Endothelial cell (in vitro differentiated cells): ENCODE data around the gene PRKCA. TPM values are rescaled to one million over a fixed set of nuclear protein-coding genes. Genes with fewer than 3 reads are reported as not detected.

Experiments used
- DNase-seq: peaks from one replicate; pipeline ENCODE4 v3.0.0; 2021; ENCODE audit warnings: low spot score
- H3K27ac Mint-ChIP-seq: one replicate; pipeline ENCODE4 v1.8.0; 2021; ENCODE audit warnings: mixed read lengths, inconsistent platforms; ENCODE audit not compliant: unreplicated experiment
- H3K27me3 Mint-ChIP-seq: one replicate; pipeline ENCODE4 v1.8.0; 2021; ENCODE audit warnings: mild to moderate bottlenecking, moderate library complexity, mixed read lengths, inconsistent platforms; ENCODE audit not compliant: unreplicated experiment
- H3K36me3 Mint-ChIP-seq: one replicate; pipeline ENCODE4 v1.8.0; 2021; ENCODE audit warnings: mild to moderate bottlenecking, low read depth, mixed read lengths, inconsistent platforms; ENCODE audit not compliant: unreplicated experiment
- H3K4me1 Mint-ChIP-seq: one replicate; pipeline ENCODE4 v1.8.0; 2021; ENCODE audit warnings: mild to moderate bottlenecking, mixed read lengths, inconsistent platforms; ENCODE audit not compliant: unreplicated experiment
- H3K4me3 Mint-ChIP-seq: one replicate; pipeline ENCODE4 v1.8.0; 2021; ENCODE audit warnings: mild to moderate bottlenecking, mixed read lengths, inconsistent platforms; ENCODE audit not compliant: unreplicated experiment
- H3K9me3 Mint-ChIP-seq: one replicate; pipeline ENCODE4 v1.8.0; 2021; ENCODE audit warnings: mixed read lengths, inconsistent platforms; ENCODE audit not compliant: unreplicated experiment
- CTCF ChIP-seq: fragments of 200-600 bp; sonication (generic); IDR thresholded peaks from one replicate; pipeline ENCODE4 v1.5.0; 2021; ENCODE audit warnings: antibody characterized with exemption; ENCODE audit not compliant: unreplicated experiment
- total RNA-seq: library from RNA; stranded (reverse); fragmentation: NEBNext Ultra II Directional; extraction: Animal tissue kit (Norgen Biotek cat#: 25700); gene quantifications from one replicate; pipeline ENCODE4 v1.2.1, GENCODE V29; 2021; ENCODE audit not compliant: unreplicated experiment

PRKCA gene
- total RNA-seq, 1 donor from 2014 or later: 2.1 TPM

DNA sequence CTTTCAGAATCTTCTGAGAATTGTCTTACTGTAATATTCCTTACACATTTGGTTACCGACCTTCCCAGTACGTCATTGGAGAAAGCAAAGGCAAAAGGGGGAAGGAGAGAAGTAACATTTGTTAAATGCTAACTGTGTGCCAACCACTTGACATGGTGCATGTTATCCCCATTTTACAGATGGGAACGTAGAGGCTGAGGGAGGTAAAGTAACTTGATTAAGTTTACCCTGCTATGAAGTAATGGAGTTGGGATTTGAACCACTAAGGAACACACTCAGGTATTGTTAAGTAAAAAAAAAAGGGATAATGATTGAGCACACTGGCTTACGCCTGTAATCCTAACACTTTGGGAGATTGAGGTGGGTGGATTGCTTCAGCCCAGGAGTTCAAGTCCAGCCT is 156.4 kb downstream of the PRKCA start:
- no peaks in the 10 kb centered on the region for H3K36me3 Mint-ChIP-seq
- no peaks in the 10 kb centered on the region for H3K9me3 Mint-ChIP-seq
- H3K27ac Mint-ChIP-seq: no peak overlapping the region
- no peak for DNase-seq
- H3K4me3 Mint-ChIP-seq: no peak overlapping the region
- H3K27me3 Mint-ChIP-seq: peaks cover 2% of the 10 kb centered on the region
- H3K4me1 Mint-ChIP-seq: no peaks in the 10 kb centered on the region
- no peak for TF ChIP-seq CTCF

GRCh38 chr17:66459811-66460270 is 157.4 kb downstream of the PRKCA start:
- Mint-ChIP-seq H3K36me3 (no peaks in the 10 kb centered on the region), H3K27ac (no peak overlapping the region), H3K4me1 (no peaks in the 10 kb centered on the region), H3K27me3 (no peaks in the 10 kb centered on the region), H3K9me3 (no peaks in the 10 kb centered on the region), H3K4me3 (no peak overlapping the region)
- no peak for DNase-seq
- TF ChIP-seq CTCF: no peak

DNA sequence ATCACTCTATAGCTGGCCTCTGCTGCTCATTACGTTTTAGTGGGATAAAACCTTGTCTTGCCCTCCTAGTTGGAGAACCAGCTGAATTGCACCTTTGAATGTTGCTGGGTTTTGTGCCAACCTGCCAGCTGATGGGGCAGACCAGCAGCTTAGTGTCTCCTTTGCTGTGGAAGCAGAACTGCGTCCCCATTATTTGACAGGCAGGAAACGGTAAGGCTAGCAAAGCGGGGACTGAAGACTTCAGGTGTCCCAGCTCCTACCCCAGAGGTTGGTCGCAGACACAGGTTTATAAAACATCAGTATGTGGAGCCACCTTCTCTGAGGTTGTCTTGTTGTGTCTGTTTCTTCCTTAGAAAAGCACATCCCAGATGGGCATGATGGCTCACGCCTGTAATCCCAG is 158.1 kb downstream of the PRKCA start:
- Mint-ChIP-seq H3K27ac (no peak overlapping the region), H3K27me3 (no peaks in the 10 kb centered on the region), H3K9me3 (no peaks in the 10 kb centered on the region), H3K4me3 (no peak overlapping the region), H3K4me1 (no peaks in the 10 kb centered on the region), H3K36me3 (no peaks in the 10 kb centered on the region)
- no peak for TF ChIP-seq CTCF
- DNase-seq: no peak

GRCh38 chr17:66461343-66461995 is 159.1 kb downstream of the PRKCA start:
- Mint-ChIP-seq H3K4me1 (no peaks in the 10 kb centered on the region), H3K9me3 (no peaks in the 10 kb centered on the region)

More at GRCh38 chr17:66461343-66461995, 159.1 kb downstream of the PRKCA start:
- TF ChIP-seq CTCF: no peak
- no peaks in the 10 kb centered on the region for H3K36me3 Mint-ChIP-seq
- no peaks in the 10 kb centered on the region for H3K27me3 Mint-ChIP-seq
- no peak overlapping the region for H3K27ac Mint-ChIP-seq
- no peak for DNase-seq
- H3K4me3 Mint-ChIP-seq: no peak overlapping the region
